Naive thymus-derived CD4-positive, alpha-beta T cell (primary cell): ENCODE results near the gene F2RL2. TPM values are rescaled to one million over a fixed set of nuclear protein-coding genes. Genes with fewer than 3 reads are reported as not detected.

Source experiments
- ATAC-seq: fragments of 150-1000 bp; cut with Tn5 transposase; 2 replicates; pipeline ENCODE4 v1.10.0; 2021; ENCODE audit warnings: mild to moderate bottlenecking, moderate library complexity
- CTCF ChIA-PET: fragments of 350-600 bp; sonication (Branson Sonifier 250); formaldehyde crosslinking; loops from one replicate; lab custom pipeline; 2021; ENCODE audit warnings: antibody characterized with exemption; lab: Charles Lee
- POLR2A ChIA-PET: fragments of 350-600 bp; sonication (Branson Sonifier 250); formaldehyde crosslinking; loops from one replicate; lab custom pipeline; 2021; ENCODE audit warnings: antibody characterized with exemption, inconsistent platforms; lab: Charles Lee
- DNase-seq, 9 donors: peaks; one replicate each; pipeline versions ENCODE4 v3.0.0 to v3.0.0-alpha.2; 2020 to 2022; ENCODE audit warnings: mixed read lengths in 1 of 9
- H3K27ac ChIP-seq: one replicate; pipeline ENCODE4 v1.7.0; 2013; ENCODE audit warnings: mild to moderate bottlenecking, low read depth, low read length, moderate library complexity
- H3K27me3 ChIP-seq, 2 donors: one replicate each; pipeline ENCODE4 v1.7.0; 2013; ENCODE audit warnings: low read length in 2 of 2, mild to moderate bottlenecking in 2 of 2, moderate library complexity in 2 of 2; ENCODE audit not compliant: control insufficient read depth in 2 of 2, insufficient read depth in 2 of 2
- H3K36me3 ChIP-seq, 3 experiments: 1 replicate in 2 of 3; 2 replicates in 1 of 3; pipeline ENCODE4 v1.7.0; 2013; ENCODE audit warnings: low read length in 3 of 3, mild to moderate bottlenecking in 3 of 3, moderate library complexity in 1 of 3; ENCODE audit not compliant: insufficient read depth in 3 of 3, control insufficient read depth in 2 of 3
- H3K4me1 ChIP-seq, 2 donors: one replicate each; pipeline ENCODE4 v1.7.0; 2013; ENCODE audit warnings: low read length in 2 of 2, mild to moderate bottlenecking in 2 of 2, moderate library complexity in 1 of 2; ENCODE audit not compliant: control insufficient read depth in 2 of 2, insufficient read depth in 2 of 2
- H3K4me3 ChIP-seq: 2 replicates; pipeline ENCODE4 v1.7.0; 2013; ENCODE audit warnings: mild to moderate bottlenecking, low read length
- H3K9me3 ChIP-seq, 3 experiments: 1 replicate in 2 of 3; 2 replicates in 1 of 3; pipeline ENCODE4 v1.7.0; 2013; ENCODE audit warnings: low read length in 3 of 3; ENCODE audit not compliant: control insufficient read depth in 2 of 3
- H3K27ac Mint-ChIP-seq, 9 donors: one replicate each; pipeline ENCODE4 v1.8.0; 2020 to 2022; ENCODE audit warnings: mixed read lengths in 9 of 9, mild to moderate bottlenecking in 8 of 9, moderate library complexity in 5 of 9, inconsistent platforms in 2 of 9
- H3K27me3 Mint-ChIP-seq, 5 donors: one replicate each; pipeline ENCODE4 v1.8.0; 2021 to 2022; ENCODE audit warnings: mixed read lengths in 5 of 5, mild to moderate bottlenecking in 1 of 5
- H3K36me3 Mint-ChIP-seq, 5 donors: one replicate each; pipeline ENCODE4 v1.8.0; 2020 to 2022; ENCODE audit warnings: mixed read lengths in 5 of 5, mild to moderate bottlenecking in 3 of 5, inconsistent platforms in 1 of 5
- H3K4me1 Mint-ChIP-seq, 7 donors: one replicate each; pipeline ENCODE4 v1.8.0; 2020 to 2022; ENCODE audit warnings: mixed read lengths in 7 of 7, mild to moderate bottlenecking in 3 of 7, inconsistent platforms in 1 of 7
- H3K4me3 Mint-ChIP-seq, 10 donors: one replicate each; pipeline ENCODE4 v1.8.0; 2020 to 2022; ENCODE audit warnings: mild to moderate bottlenecking in 10 of 10, mixed read lengths in 10 of 10, moderate library complexity in 6 of 10, inconsistent platforms in 2 of 10
- H3K9me3 Mint-ChIP-seq, 11 donors: one replicate each; pipeline ENCODE4 v1.8.0; 2020 to 2022; ENCODE audit warnings: mixed read lengths in 11 of 11, mild to moderate bottlenecking in 4 of 11, inconsistent platforms in 1 of 11, moderate library complexity in 1 of 11
- intact Hi-C, 2 donors: fragments of 100-400 bp; cut with micrococcal nuclease; formaldehyde crosslinking; loops; one replicate each; pipeline ENCODE4 v1.15.1; 2023
- polyA plus RNA-seq, 2 donors: library from polyadenylated mRNA; unstranded; fragments of 300-500 nt; fragmentation: Illumina TruSeq; gene quantifications; one replicate each; pipeline ENCODE4 v1.2.3, GENCODE V29; 2021
- total RNA-seq, 6 experiments: library from RNA in 5 of 6; stranded (reverse) in 5 of 6; gene quantifications; 1 replicate in 5 of 6; 2 replicates in 1 of 6; pipeline ENCODE4 v1.2.3 and lab custom pipeline; 2021 to 2026

Gene F2RL2
- total and polyA plus RNA-seq, 7 experiments from 2014 or later = 0.46 to 0.51 TPM; not detected in 5

DNA sequence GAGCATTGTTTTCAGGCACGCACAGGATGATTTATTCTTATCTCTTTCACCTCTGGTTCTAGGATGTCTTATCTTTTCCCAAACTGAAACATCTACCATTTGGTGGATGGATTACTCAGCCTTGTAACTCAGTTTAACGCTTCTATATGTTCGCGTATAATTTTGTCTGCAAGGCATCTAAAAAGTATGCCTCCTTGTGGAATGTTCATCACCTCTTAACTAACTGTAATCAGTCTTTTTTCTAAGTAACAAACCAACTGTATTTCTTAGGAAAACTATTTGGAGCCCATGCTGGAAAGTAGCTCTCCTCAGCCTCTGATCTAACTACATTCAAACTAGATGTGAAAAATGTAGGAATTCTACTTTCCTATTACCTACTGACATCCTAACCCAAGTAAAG, 11.5 kb upstream of the F2RL2 start:
- ATAC-seq = no peak
- H3K4me1 Mint-ChIP-seq = peaks cover 0 to 8% (median 2%) of the 10 kb centered on the region in 7 donors
- DNase-seq = no peak
- ChIA-PET CTCF (no interaction called here), POLR2A (no interaction called here)
- H3K4me3 ChIP-seq = no peak overlapping the region
- H3K36me3 Mint-ChIP-seq = peaks cover 11 to 68% (median 41%) of the 10 kb centered on the region in 5 donors
- H3K27ac ChIP-seq = no peak overlapping the region
- H3K27me3 ChIP-seq = no peaks in the 10 kb centered on the region
- no peaks in the 10 kb centered on the region for H3K4me1 ChIP-seq
- H3K9me3 Mint-ChIP-seq = no peaks in the 10 kb centered on the region
- peak overlapping the region in 3 of 9 donors; percentile 14 to 39 (median 31) for H3K27ac Mint-ChIP-seq
- no peaks in the 10 kb centered on the region for H3K9me3 ChIP-seq
- peaks cover 4 to 29% (median 4%) of the 10 kb centered on the region in 3 experiments for H3K36me3 ChIP-seq
- H3K4me3 Mint-ChIP-seq = no peak overlapping the region
- intact Hi-C loops = no loop called here
- H3K27me3 Mint-ChIP-seq = no peaks in the 10 kb centered on the region

DNA sequence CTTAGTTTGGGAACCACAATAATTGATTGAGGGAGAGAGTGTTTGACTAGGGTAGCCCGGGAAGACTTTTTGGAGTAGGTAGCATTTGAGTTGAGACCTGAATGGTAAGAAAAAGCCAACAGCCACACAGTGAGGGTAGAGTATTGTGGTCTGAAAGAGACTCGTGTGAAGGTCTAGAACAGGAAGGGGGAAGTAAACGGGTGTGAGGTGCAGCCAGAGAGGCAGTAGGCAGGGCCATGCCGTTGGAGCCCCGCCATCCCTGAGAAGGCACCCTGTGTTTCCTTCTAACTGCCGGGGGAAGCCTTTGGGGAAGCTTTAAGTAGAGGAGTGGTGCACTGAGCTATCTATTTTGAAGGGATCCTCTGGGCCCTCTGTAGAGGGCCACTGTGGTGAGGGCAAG, 3.5 kb upstream of the F2RL2 start:
- H3K27ac Mint-ChIP-seq = peak overlapping the region in 7 of 9 donors; percentile 3 to 89 (median 18)
- H3K27me3 Mint-ChIP-seq = no peaks in the 10 kb centered on the region
- peaks cover 5 to 27% (median 11%) of the 10 kb centered on the region in 7 donors for H3K4me1 Mint-ChIP-seq
- peaks cover 0 to 20% (median 20%) of the 10 kb centered on the region in 3 experiments for H3K36me3 ChIP-seq
- H3K4me1 ChIP-seq = peaks cover 0 to 9% of the 10 kb centered on the region in 2 donors
- H3K9me3 ChIP-seq = no peaks in the 10 kb centered on the region
- no peak overlapping the region for H3K4me3 ChIP-seq
- peaks cover 0 to 3% (median 0%) of the 10 kb centered on the region in 11 donors for H3K9me3 Mint-ChIP-seq
- H3K4me3 Mint-ChIP-seq = peak overlapping the region in 1 of 10 donors; percentile 48
- ATAC-seq = peak; percentile 60
- H3K27me3 ChIP-seq = no peaks in the 10 kb centered on the region
- intact Hi-C loops = no loop called here
- CTCF ChIA-PET = no interaction called here
- POLR2A ChIA-PET = interaction anchor here (0.6 kb wide), 1 partner anchor 47 kb away, joined by 4 read pairs; no protein-coding TSS in a partner anchor
- H3K27ac ChIP-seq = no peak overlapping the region
- DNase-seq = no peak
- peaks cover 11 to 57% (median 26%) of the 10 kb centered on the region in 5 donors for H3K36me3 Mint-ChIP-seq

DNA sequence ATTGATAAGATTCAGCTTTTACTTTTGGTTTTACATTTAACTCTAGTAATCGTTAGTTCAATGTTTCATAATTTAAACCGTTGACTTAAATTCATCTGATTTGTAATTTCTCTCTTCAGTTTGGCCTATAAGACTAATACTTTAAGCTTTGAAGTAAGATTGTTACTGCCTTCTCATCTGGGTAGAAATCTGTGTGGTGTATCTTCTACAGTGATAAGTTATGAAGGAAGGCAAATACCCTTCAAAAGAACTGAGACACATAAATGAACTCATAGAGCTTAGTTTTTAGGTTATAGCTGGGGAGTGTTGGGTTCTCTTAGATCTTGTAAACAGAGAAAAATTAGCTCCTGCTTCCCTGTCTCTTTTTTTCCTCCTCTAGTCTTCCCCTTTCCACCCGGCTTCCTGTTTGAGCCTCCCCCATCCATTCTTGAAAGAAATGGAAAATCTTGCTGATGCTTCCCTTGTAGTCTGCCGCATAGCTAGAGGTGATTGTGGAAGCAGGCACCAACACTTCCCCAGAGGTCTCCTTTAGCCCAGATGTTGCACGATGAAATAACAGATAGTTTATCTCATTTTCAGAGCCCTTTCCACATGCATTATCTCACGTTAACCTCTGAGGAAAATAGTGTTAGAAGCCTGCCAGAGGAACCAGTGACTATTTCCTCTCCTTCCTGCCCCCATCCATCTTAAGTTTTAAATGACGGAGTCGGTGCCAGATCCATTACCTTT, 2.0 kb upstream of the F2RL2 start:
- Histone ChIP-seq H3K9me3 (no peaks in the 10 kb centered on the region), H3K27ac (no peak overlapping the region), H3K4me3 (no peak overlapping the region), H3K4me1 (peaks cover 0 to 9% of the 10 kb centered on the region in 2 donors), H3K27me3 (no peaks in the 10 kb centered on the region), H3K36me3 (peaks cover 0 to 20% (median 13%) of the 10 kb centered on the region in 3 experiments)
- ChIA-PET CTCF (interaction anchor here (0.6 kb wide), 1 partner anchor 17 kb away, joined by 3 read pairs; no protein-coding TSS in a partner anchor), POLR2A (no interaction called here)
- peaks cover 14 to 54% (median 25%) of the 10 kb centered on the region in 5 donors for H3K36me3 Mint-ChIP-seq
- H3K4me1 Mint-ChIP-seq = peaks cover 5 to 27% (median 14%) of the 10 kb centered on the region in 7 donors
- intact Hi-C loops = no loop called here
- H3K4me3 Mint-ChIP-seq = no peak overlapping the region
- H3K27ac Mint-ChIP-seq = peak overlapping the region in 1 of 9 donors; percentile 56
- DNase-seq (no peak), ATAC-seq (no peak)
- no peaks in the 10 kb centered on the region for H3K27me3 Mint-ChIP-seq
- peaks cover 0 to 3% (median 0%) of the 10 kb centered on the region in 11 donors for H3K9me3 Mint-ChIP-seq

DNA sequence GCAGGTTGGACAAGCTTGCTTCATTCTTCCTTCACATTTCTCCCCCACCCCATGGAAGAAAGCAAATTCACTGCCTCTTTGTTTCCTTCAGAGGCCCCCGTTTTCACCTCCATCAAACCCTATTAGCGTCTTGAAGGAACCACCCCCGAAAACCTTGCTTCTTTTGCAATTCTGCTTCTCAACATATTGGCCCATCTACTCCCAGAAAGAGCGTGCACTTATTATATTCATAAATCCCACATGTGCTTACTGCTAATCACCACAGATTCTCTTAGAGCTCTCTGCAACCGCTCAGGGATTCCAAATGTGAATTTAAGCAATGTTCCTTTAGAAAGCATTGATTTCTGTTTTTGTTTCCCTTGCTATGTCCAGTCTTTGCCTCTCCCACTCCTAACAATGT, 1.1 kb downstream of the F2RL2 start:
- Histone ChIP-seq H3K4me1 (peaks cover 0 to 9% of the 10 kb centered on the region in 2 donors), H3K4me3 (no peak overlapping the region), H3K36me3 (peaks cover 0 to 6% (median under 1%) of the 10 kb centered on the region in 3 experiments), H3K27ac (no peak overlapping the region), H3K27me3 (no peaks in the 10 kb centered on the region), H3K9me3 (no peaks in the 10 kb centered on the region)
- intact Hi-C loops = no loop called here
- Mint-ChIP-seq H3K4me3 (no peak overlapping the region), H3K36me3 (peaks cover 26 to 53% (median 35%) of the 10 kb centered on the region in 5 donors), H3K9me3 (peaks cover 0 to 3% (median 0%) of the 10 kb centered on the region in 11 donors), H3K27ac (peak overlapping the region in 2 of 9 donors; percentile 3 to 9), H3K27me3 (no peaks in the 10 kb centered on the region), H3K4me1 (peaks cover 5 to 31% (median 20%) of the 10 kb centered on the region in 7 donors)
- no peak for ATAC-seq
- CTCF ChIA-PET = no interaction called here
- POLR2A ChIA-PET = no interaction called here
- DNase-seq = no peak

DNA sequence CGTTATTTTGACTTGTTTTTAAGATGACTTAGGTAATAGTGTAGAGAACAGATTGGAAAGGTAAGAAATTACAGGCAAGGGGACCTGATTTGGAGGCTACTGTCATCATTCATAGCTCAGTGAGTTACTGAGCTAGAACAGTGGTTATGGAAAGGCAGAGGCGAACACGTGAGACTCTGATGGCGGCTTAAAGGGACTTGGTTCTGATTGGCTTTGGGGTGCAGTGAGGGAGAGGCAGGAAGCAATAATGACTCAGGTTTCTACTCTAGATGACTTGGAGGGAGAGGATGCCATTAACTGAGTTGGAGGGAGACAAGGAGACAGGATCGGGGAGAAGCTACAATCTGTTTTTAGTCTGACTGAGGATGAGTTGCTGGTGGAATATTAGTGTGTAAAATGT, 3.0 kb downstream of the F2RL2 start:
- no peaks in the 10 kb centered on the region for H3K27me3 ChIP-seq
- H3K36me3 ChIP-seq = peaks cover 0 to 6% (median 0%) of the 10 kb centered on the region in 3 experiments
- ATAC-seq = no peak
- no peak overlapping the region for H3K4me3 ChIP-seq
- peaks cover 0 to 22% (median 5%) of the 10 kb centered on the region in 7 donors for H3K4me1 Mint-ChIP-seq
- peaks cover 31 to 60% (median 43%) of the 10 kb centered on the region in 5 donors for H3K36me3 Mint-ChIP-seq
- ChIA-PET POLR2A (no interaction called here), CTCF (no interaction called here)
- H3K4me3 Mint-ChIP-seq = no peak overlapping the region
- no peaks in the 10 kb centered on the region for H3K27me3 Mint-ChIP-seq
- H3K9me3 Mint-ChIP-seq = no peaks in the 10 kb centered on the region
- no peak overlapping the region for H3K27ac ChIP-seq
- H3K27ac Mint-ChIP-seq = peak overlapping the region in 2 of 9 donors; percentile 15 to 23
- H3K9me3 ChIP-seq = no peaks in the 10 kb centered on the region
- DNase-seq = no peak
- intact Hi-C loops = no loop called here
- H3K4me1 ChIP-seq = no peaks in the 10 kb centered on the region

DNA sequence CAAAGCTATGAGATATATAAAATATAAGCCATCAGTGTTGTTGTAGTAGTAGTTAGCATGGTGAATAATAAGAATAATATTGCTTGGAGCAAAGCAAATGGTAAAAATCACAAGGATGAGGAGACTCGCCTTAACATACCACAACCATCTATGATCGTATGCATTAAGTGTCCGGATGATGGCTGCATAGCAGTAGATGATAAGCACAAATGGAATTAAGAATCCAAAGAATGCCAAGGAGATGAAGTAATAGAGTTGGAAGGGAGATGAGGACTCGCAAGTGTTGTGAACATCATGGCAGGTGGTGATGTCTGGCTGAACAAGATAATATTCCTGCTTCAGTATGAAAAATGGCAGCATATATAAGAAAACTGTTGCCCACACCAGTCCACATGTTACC, 5.5 kb downstream of the F2RL2 start:
- Mint-ChIP-seq H3K36me3 (peaks cover 31 to 79% (median 52%) of the 10 kb centered on the region in 5 donors), H3K9me3 (no peaks in the 10 kb centered on the region), H3K4me1 (peaks cover 0 to 22% (median 4%) of the 10 kb centered on the region in 7 donors), H3K27ac (peak overlapping the region in 1 of 9 donors; percentile 32), H3K27me3 (no peaks in the 10 kb centered on the region), H3K4me3 (no peak overlapping the region)
- Histone ChIP-seq H3K27me3 (no peaks in the 10 kb centered on the region), H3K9me3 (no peaks in the 10 kb centered on the region), H3K4me1 (no peaks in the 10 kb centered on the region), H3K36me3 (peaks cover 0 to 11% (median 0%) of the 10 kb centered on the region in 3 experiments), H3K27ac (no peak overlapping the region), H3K4me3 (no peak overlapping the region)
- intact Hi-C loops = no loop called here
- CTCF ChIA-PET = no interaction called here
- POLR2A ChIA-PET = no interaction called here
- ATAC-seq (no peak), DNase-seq (no peak)
